NCI-H187 (cell line): ENCODE data around the gene FGF19.

Experiments used
- DNase-seq, 2 experiments: peaks; one replicate each; lab custom pipeline; 2025; lab: John Stamatoyannopoulos, UW

Gene FGF19

DNA sequence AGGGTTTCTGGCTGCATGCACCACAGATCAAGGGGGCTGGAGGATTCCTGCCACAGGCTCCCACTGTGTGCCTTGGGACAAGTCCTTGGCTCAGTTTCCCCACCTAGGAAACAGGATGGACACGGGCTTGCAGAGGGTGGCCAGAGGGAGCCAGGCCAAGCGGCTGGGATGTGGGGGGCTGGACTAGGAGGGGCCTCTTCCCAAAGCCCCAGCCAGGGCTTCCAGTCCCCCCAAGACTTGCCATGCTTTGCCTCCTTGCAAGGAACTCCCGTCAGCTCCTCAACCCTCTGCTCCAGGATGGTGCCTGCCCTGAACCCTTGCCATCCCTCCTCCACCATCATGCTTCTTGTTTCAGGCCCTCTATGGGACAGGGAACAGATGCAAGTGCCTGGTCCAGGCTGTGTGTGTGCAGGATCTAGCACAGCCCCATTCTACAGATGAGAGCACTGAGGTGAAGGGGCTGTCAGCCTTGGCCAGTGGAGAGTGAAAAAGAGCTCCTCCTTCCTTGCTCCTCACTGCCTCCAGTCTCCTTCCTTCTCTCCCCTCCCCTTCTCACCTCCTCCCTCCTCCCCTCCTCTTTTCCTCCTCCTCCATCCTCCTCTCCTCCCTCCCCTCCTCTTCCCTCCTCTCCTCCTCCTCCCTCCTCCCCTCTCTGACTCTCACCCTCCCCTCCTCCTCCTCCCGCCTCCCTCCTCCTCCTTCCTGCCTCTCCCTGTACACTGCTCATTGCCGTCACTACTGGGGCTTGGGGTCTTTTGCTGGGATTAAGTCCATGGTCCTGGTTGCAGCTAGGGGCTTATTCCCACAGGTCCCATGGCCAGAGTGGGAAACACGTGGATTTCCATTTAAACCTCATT is 13.3 kb upstream of the FGF19 start:
- DNase-seq: no peak

- no peak for DNase-seq
These were observed 12.3 kb upstream of the FGF19 start for GRCh38 chr11:69716099-69716498.

- no peak for DNase-seq
These were observed 11.6 kb upstream of the FGF19 start for GRCh38 chr11:69715446-69715845.

DNA sequence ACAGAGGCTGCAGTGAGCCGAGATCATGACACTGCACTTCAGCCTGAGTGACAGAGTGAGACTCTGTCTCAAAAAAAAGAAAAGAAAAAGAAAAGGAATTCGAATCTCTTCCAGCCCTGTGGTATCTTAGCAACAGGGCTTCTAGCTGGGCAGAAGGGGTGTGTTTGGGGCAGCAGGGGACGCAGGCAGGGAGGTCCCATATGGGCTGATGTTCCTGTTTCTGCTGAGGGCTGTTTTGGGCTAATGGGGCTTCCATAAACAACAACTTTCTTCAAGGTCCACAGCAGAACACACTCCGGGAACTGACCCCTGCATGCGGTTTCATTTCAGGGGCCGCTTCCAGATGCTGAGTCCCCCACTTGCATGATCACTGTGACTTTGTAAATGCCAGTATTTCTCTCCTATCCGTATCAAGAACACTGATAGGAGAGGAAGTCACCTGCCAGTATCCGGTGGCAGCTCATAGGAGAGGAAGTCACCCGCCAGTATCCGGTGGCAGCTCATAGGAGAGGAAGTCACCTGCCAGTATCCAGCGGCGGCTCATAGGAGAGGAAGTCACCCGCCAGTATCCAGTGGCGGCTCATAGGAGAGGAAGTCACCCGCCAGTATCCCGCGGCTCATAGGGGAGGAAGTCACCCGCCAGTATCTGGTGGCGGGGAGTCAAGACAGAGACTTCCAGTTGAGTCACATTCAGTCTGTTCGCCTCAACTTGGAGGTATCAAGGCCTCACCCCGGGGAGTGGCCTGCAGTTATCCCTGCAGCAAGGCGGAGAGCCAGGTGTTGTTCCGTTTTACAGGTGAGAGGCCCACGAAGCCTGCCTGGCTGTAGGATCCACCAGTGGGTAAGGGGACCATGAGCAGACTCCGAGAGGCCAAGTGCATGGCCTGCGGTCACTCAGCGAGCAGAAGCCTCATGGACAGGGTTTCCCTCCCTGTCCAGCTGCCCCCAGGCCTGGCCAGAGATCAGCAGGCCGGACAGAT is 8.3 kb upstream of the FGF19 start:
- no peak for DNase-seq

DNA sequence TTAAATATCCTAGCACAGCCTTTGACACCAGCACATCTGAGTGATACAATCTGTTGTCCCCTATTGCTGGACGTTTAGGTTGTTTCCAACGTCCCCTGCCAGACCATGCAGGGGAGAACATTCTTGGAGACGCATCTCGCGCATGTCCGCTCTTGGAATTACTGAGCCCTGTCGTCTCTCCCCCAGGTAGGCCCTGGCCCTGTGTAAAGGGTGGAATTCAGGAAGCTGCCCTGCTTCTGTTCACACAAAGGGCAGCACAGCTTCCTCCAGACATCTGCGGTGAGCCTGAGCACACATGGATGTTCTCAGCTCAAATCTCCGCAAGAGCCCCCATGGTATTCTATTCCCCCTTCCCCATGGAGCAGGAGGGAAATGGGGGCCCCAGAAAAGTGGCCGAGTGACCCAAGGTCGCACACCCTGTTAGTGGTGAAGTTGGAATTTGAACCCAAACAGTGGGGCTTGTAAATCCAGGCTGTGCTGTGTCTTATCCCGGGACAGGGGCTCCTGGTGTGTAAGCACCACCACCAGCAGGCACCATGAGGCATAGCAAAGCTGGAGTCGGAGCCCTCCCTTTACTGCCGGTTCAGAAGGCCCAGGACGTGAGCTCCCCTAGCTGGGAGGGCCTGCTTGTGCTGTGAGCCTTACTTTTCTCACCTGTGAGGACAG is 5.0 kb upstream of the FGF19 start:
- DNase-seq: no peak

- DNase-seq: no peak
These were observed 3.4 kb upstream of the FGF19 start for GRCh38 chr11:69707176-69707575.

- DNase-seq: no peak
These were observed 2.3 kb upstream of the FGF19 start for GRCh38 chr11:69705901-69706787.

DNA sequence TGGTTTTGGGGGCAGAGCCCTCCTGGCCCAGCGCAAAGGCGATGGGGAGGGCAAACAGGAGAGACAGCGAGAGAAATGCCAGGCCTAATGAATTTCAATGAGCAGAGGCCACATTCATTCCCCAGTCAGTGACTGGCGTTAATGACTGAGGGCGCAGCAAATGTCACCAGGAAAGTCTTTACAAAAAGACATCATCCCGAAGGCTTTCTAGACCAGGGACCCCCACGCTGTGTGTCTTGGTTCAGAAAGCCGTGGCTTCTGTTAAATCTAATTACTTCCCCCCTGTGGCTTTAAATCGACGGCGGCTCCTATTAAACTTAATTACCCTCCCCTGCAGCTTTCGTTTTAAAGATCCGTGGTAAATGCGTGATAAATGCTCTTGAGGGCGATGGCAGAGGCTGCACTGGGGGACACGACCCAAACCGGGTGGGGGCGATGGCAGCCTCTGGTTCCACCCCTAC is 1.6 kb upstream of the FGF19 start:
- DNase-seq: no peak

DNA sequence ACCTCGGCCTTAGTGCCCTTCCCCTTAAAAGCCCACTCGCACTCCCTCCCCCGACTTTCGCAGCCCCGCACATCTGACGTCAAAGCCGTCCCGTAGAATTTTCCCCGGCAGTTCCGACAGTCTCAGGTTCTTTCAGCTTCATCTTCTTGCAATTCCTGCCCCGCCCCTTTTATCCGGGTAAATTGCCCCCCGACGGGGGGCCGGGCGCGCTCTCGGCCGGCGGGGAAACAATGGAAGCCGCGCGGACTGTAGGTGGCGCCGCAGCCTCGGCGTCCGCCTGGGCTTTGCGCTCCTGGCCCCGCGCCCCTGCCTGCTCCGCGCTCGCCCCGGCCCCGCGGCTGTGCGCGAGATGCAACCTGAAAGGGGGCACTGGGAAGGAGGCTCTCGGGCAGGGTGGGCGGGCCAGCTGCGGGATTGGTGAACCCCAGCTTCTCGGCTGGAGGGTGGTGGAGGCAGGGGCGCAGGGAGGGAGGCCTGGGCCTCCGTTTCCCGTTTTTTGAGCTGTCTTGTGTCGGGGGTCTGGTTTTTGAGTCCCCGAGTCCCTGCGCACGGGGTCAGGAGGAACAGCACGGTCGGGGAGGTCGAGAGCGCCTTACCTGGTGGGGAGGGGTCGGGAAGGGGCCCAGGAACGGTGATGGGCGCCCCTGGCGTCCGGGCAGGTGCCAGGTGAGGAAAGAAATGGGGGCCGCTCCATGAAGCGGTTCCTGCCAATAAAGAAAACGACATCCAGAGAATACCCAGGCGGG is 859 bp upstream of the FGF19 start:
- no peak for DNase-seq

- DNase-seq: no peak
These were observed 412 bp downstream of the FGF19 start for GRCh38 chr11:69703453-69703767.

- no peak for DNase-seq
These were observed 911 bp downstream of the FGF19 start for GRCh38 chr11:69702769-69703452.

- no peak for DNase-seq
These were observed 1.6 kb downstream of the FGF19 start for GRCh38 chr11:69702239-69702691.

DNA sequence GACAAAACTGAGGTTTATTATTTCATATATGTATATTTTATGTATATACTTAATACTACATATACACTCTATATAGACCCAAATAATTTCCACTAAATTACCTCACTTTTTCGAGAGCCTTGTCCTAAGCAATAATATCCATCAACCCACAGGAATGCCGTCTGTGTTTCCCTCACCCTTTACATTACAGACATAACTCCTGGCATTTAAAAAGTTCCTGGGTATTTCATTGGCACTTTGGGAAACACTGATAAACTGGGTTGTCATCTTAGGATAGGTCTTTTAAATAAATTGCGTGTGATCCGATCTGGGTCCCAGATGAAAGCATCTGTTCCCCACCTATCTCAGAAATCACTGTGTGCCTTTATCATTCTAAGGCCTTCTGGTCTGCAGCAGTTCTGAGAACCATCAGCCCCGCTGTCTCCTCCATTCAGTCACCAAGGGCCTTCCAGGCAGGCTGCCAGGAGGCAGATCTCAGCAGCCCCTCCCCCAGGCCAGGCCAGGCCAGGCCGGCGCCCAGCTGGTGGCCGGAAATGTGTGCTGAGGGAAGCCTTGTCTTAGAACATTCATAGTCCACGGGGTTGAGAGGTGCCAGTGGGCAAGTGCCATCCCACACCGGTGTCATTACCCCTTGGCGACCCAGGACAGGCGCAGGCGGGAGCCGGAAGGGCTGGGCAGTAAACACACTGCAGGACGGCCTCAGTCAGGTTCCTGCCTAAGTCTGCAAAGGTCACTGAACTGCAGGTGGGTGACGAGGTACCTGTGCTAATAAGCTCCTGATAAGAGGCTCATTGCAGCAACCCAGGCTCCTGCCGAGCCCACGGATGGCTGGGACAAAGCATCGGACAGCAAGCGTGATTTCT is 3.3 kb downstream of the FGF19 start:
- DNase-seq: no peak

DNA sequence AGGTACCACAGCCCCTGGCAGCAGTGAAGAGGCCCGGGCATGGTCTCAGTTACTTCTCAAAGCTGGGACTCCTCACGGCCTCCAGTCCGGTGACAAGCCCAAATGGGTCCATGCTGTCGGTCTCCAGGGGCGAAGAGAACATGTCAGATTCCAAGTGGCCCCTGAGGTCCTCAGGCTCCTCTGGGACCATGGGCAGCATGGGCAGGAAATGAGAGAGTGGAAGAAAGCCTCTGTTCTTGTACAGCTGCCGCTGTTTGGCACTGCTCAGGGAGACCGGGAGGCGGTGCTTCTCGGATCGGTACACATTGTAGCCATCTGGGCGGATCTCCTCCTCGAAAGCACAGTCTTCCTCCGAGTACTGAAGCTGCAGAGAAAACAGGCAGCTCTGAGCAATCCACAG is 4.6 kb downstream of the FGF19 start:
- no peak for DNase-seq

DNA sequence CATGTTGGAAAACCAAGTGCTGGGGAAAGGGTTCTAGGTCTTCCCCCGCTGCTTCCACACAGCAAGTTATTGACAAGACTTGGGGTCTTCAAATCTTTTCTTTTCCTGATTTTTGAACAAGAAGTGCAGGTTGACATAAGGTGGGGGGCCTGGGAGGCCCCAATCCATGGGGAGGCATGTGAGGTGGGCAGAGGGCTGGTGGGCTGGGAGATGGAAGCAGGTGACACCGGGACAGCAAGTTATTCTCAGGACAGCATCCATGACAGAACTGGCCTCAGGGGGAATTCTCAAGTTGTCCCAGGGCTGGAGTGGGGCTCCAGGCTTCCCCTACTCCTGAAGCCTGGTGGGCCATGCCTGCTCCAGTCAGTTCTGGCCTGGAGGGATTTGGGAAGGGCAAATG is 5.5 kb downstream of the FGF19 start:
- DNase-seq: no peak

DNA sequence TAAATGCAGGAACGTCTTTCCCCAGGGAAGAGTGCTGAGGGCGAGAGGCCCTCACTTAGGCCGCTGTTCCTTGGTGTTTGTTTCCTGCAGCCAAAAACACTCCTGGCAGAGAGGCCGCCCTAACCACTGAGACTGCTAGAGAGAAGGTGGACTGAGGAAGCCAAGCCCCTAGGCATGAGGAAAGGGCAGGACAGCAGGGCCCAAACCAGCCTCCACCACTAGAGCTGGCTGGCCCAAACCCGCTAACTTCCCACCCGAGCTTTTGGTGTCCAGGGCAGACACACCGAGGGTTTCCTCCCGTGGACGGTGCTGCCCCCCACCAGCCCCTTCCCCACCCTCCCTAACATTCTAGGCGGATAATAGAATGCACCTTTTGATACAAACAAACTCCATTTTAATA is 6.0 kb downstream of the FGF19 start:
- no peak for DNase-seq

DNA sequence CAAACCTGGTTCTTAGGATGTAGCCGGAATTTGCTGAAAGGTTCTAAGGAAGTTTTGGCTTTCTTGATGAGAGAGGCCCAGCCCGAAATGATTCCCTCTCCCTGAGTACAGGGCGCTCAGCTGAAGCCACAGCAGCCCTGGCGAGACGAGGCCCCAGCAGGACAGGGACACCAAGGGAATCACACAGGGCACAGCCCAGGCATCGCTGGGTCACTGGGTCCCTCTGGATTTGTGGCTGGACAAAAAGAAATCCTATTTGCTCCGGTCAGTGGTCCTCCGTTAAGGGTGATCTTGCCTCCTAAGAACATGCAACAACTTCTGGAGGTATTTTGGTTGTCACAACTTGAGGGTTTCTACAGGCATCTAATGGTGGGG is 6.4 kb downstream of the FGF19 start:
- no peak for DNase-seq

DNA sequence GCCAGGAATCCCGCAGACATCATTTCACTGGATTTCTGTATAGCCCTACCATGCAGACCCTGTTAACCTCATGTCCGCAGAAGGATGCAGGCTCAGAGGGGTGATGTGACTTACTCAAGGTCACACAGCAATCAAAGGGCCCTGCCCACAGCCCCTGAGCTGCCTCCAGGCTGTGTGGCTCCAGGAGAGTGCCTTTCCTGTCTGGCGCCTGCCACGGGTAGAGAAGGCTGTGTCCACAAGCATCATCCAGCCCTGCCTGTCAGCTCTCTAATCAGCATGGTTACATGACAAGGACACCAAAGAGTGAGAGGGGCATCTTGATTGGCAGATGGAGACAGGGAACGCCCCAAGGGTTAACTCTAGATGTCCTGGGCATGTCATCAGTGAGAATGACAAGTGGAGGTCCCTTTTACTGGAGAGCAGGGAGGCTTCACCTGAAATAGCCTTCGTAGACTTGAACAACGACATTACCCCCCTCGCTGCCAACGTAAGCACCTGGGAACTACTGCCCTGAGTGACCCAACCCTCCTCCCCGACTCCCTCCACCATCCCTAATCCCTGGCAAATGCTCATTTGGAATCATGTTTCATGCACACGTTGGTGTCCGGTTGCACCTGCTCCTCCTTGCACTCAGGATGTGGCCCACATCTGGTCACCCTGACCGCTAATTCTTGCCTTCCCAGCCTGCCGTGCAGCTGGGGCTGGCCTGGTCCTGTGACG is 6.9 kb downstream of the FGF19 start:
- no peak for DNase-seq
